Measurements from ENCODE around the gene FAM222A. TPM values are rescaled to one million over a fixed set of nuclear protein-coding genes. Genes with fewer than 3 reads are reported as not detected.

The FAM222A gene
- polyA plus RNA-seq, 1 donor (not counting 4 experiments of a cell fraction or from before 2014, with no cell fraction given), result 0.05 TPM

- H2AFZ ChIP-seq (ENCODE audit: control insufficient read depth, low read length), result no peak overlapping the region
- no peak overlapping the region for H3K4me2 ChIP-seq (ENCODE audit: control insufficient read depth, extremely low read depth, insufficient read depth, low read depth, low read length)
- FAIRE-seq, result no peak
- no peaks in the 10 kb centered on the region for H3K4me1 ChIP-seq (ENCODE audit: control insufficient read depth, extremely low read depth, insufficient read depth, low read length)
- no peak for TF ChIP-seq EZH2 (IDR thresholded peaks at IDR 0.05; ENCODE audit: low read length)
- TF ChIP-seq, protein P1, sequence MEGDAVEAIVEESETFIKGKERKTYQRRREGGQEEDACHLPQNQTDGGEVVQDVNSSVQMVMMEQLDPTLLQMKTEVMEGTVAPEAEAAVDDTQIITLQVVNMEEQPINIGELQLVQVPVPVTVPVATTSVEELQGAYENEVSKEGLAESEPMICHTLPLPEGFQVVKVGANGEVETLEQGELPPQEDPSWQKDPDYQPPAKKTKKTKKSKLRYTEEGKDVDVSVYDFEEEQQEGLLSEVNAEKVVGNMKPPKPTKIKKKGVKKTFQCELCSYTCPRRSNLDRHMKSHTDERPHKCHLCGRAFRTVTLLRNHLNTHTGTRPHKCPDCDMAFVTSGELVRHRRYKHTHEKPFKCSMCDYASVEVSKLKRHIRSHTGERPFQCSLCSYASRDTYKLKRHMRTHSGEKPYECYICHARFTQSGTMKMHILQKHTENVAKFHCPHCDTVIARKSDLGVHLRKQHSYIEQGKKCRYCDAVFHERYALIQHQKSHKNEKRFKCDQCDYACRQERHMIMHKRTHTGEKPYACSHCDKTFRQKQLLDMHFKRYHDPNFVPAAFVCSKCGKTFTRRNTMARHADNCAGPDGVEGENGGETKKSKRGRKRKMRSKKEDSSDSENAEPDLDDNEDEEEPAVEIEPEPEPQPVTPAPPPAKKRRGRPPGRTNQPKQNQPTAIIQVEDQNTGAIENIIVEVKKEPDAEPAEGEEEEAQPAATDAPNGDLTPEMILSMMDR (optimal IDR thresholded peaks at IDR 0.05 in 1 of 3, IDR thresholded peaks at IDR 0.05 in 1 of 3, conservative IDR thresholded peaks at IDR 0.05 in 1 of 3; ENCODE audit: extremely low read depth in 1 of 3, insufficient read depth in 2 of 3, low read length in 3 of 3), result no peak
- H3K79me2 ChIP-seq (ENCODE audit: control insufficient read depth, insufficient read depth, low read length), result no peaks in the 10 kb centered on the region
- H3K36me3 ChIP-seq (ENCODE audit: control insufficient read depth in 2 of 2, extremely low read depth in 1 of 2, insufficient read depth in 2 of 2, low read length in 2 of 2), result no peaks in the 10 kb centered on the region
- no peak for DNase-seq (ENCODE audit: low read depth, low spot score)
- dilution Hi-C loops (cut with MboI; ENCODE audit: extremely low pct_ligation_motif_present, low sequenced_read_pairs), result no loop called here
- H3K4me3 ChIP-seq (ENCODE audit: control insufficient read depth in 2 of 3, extremely low read depth in 1 of 3, insufficient read depth in 2 of 3, low read depth in 1 of 3, low read length in 3 of 3), result no peak overlapping the region
- no peaks in the 10 kb centered on the region for H3K9me1 ChIP-seq (ENCODE audit: control insufficient read depth, extremely low read depth, insufficient read depth, low read length)
- H3K27ac ChIP-seq (ENCODE audit: control insufficient read depth, insufficient read depth, low read length), result no peak overlapping the region
- no peak overlapping the region for H3K9ac ChIP-seq (ENCODE audit: control insufficient read depth, extremely low read depth, insufficient read depth, low read length)
- H3K9me3 ChIP-seq (ENCODE audit: control insufficient read depth, low read depth, low read length), result no peaks in the 10 kb centered on the region
- H4K20me1 ChIP-seq (ENCODE audit: control insufficient read depth, extremely low read depth, insufficient read depth, low read length), result no peaks in the 10 kb centered on the region
- H3K27me3 ChIP-seq (ENCODE audit: control insufficient read depth, extremely low read depth, insufficient read depth, low read length), result no peaks in the 10 kb centered on the region
Measured at GRCh38 chr12:109741970-109742703, 28.5 kb downstream of the FAM222A start.

GRCh38 chr12:109743076-109743910 lies 29.7 kb downstream of the FAM222A start:
- TF ChIP-seq EZH2 (IDR thresholded peaks at IDR 0.05; ENCODE audit: low read length), result no peak
- TF ChIP-seq, protein P1 (optimal IDR thresholded peaks at IDR 0.05 in 1 of 3, IDR thresholded peaks at IDR 0.05 in 1 of 3, conservative IDR thresholded peaks at IDR 0.05 in 1 of 3; ENCODE audit: extremely low read depth in 1 of 3, insufficient read depth in 2 of 3, low read length in 3 of 3), result no peak
- H3K4me2 ChIP-seq (ENCODE audit: control insufficient read depth, extremely low read depth, insufficient read depth, low read depth, low read length), result no peak overlapping the region
- H3K36me3 ChIP-seq (ENCODE audit: control insufficient read depth in 2 of 2, extremely low read depth in 1 of 2, insufficient read depth in 2 of 2, low read length in 2 of 2), result no peaks in the 10 kb centered on the region
- FAIRE-seq (no peak), DNase-seq (ENCODE audit: low read depth, low spot score) (no peak)
- H3K79me2 ChIP-seq (ENCODE audit: control insufficient read depth, insufficient read depth, low read length), result no peaks in the 10 kb centered on the region
- H3K27ac ChIP-seq (ENCODE audit: control insufficient read depth, insufficient read depth, low read length), result no peak overlapping the region
- H3K9me3 ChIP-seq (ENCODE audit: control insufficient read depth, low read depth, low read length), result no peaks in the 10 kb centered on the region
- H3K4me1 ChIP-seq (ENCODE audit: control insufficient read depth, extremely low read depth, insufficient read depth, low read length), result no peaks in the 10 kb centered on the region
- H3K9ac ChIP-seq (ENCODE audit: control insufficient read depth, extremely low read depth, insufficient read depth, low read length), result no peak overlapping the region
- H3K27me3 ChIP-seq (ENCODE audit: control insufficient read depth, extremely low read depth, insufficient read depth, low read length), result no peaks in the 10 kb centered on the region
- H3K9me1 ChIP-seq (ENCODE audit: control insufficient read depth, extremely low read depth, insufficient read depth, low read length), result no peaks in the 10 kb centered on the region
- H3K4me3 ChIP-seq (ENCODE audit: control insufficient read depth in 2 of 3, extremely low read depth in 1 of 3, insufficient read depth in 2 of 3, low read depth in 1 of 3, low read length in 3 of 3), result no peak overlapping the region
- H4K20me1 ChIP-seq (ENCODE audit: control insufficient read depth, extremely low read depth, insufficient read depth, low read length), result no peaks in the 10 kb centered on the region
- no peak overlapping the region for H2AFZ ChIP-seq (ENCODE audit: control insufficient read depth, low read length)
- dilution Hi-C loops (cut with MboI; ENCODE audit: extremely low pct_ligation_motif_present, low sequenced_read_pairs), result no loop called here

Data from keratinocyte (primary cell).